ENCODE data around the gene C11orf52.
A peak's percentile ranks its signal among the peaks of the same experiment; 100 is the strongest.
"Not testable (repeated sequence)": the region's sequence is repeated elsewhere in the genome, so short reads cannot be mapped to it uniquely, and the experiment has no call there.

C11orf52 gene

DNA sequence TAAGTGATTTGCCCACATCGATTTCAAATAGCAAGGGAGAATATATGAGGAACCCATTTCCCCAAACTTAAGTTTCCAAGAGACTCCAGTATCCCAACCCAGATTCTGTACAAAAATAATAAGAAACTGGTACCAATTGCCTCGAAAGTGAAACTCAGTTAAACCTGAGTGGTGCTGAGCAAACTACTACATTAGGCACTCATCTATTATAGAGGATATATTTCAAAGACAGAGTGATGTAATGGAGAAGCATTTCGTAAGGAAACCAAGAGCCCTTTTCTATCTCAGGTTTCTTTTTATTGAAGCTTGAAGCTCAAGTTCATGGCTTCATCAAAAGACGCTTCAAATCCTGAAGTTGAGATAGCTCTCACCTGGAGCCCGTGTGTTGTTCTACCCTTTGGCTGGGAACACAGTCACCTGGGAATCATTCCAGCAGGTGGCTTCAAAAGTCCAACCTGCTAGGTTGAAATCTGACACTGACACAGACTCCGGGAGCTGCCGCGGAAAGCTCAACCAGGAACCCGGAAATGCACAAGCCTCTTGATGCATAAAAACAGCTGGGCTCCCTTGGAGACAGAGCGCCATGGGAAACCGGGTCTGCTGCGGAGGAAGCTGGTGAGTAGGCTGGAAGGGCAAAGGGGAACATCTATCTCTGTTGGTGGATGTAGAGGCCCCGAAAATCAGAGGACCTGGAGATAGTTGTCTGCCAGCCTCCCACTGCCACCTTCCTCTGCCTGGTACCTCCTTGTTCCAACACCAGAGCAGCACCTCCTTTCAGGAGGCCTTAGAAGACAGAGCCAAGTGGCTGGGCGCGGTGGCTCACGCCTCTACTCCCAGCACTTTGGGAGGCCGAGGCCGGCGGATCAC lies at the start of gene C11orf52:
TSS of gene C11orf52 (plus strand) at position 524 of the 867 bp plus-strand sequence. CDS start at position 584, 60 bp downstream.
- no peak for DNase-seq

- no peak for DNase-seq
Observed at GRCh38 chr11:111870113-111870512, 48.6 kb upstream of the C11orf52 start.

DNA sequence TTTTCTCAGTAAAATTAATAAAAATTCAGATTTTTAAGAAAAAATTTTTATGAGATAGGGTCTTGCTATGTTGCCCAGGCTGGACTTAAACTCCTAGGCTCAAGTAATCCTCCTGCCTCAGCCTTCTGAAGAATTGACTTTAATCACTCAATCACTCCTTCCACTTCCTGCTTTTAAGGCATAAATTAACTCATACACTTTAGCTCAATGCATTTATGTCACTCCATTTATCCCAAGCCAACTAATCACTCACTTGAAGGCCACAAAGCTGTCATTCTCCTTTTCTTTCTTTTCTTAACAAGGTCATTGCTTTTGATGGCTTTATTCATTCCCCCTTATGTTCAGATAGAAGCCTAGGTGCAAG lies 48.2 kb upstream of the C11orf52 start:
- DNase-seq: no peak

GRCh38 chr11:111870886-111871692 lies 47.6 kb upstream of the C11orf52 start, which contains the start of gene ALG9:
TSS of gene ALG9 (minus strand) at chr11:111871581. CDS start at chr11:111871482, 99 bp downstream.
- DNase-seq: peak; percentile 52

- DNase-seq: no peak
Observed at GRCh38 chr11:111871693-111872161, 47.0 kb upstream of the C11orf52 start.

DNA sequence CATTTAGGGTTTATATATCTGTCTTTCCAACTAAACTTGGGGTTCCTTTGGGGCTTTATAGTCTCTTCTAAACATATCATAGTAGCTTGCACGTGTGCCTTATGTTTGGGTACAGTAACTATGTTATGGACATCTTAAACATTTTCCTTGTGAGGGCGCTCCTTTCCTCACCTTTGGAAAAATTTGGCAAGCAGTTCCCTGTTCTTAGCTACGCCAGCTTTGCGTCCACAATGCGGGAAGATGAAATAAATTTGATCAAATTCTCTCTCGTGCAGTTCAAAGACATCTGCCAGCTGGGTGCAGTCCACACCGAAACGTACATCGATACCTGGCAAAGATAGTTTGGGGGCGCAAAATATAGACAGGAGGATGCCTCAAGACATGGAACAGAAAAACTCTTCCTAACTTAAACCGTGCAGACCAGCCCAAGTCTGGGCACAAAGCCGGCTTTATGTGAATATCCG lies 40.3 kb upstream of the C11orf52 start:
- peak; percentile 57 for DNase-seq

DNA sequence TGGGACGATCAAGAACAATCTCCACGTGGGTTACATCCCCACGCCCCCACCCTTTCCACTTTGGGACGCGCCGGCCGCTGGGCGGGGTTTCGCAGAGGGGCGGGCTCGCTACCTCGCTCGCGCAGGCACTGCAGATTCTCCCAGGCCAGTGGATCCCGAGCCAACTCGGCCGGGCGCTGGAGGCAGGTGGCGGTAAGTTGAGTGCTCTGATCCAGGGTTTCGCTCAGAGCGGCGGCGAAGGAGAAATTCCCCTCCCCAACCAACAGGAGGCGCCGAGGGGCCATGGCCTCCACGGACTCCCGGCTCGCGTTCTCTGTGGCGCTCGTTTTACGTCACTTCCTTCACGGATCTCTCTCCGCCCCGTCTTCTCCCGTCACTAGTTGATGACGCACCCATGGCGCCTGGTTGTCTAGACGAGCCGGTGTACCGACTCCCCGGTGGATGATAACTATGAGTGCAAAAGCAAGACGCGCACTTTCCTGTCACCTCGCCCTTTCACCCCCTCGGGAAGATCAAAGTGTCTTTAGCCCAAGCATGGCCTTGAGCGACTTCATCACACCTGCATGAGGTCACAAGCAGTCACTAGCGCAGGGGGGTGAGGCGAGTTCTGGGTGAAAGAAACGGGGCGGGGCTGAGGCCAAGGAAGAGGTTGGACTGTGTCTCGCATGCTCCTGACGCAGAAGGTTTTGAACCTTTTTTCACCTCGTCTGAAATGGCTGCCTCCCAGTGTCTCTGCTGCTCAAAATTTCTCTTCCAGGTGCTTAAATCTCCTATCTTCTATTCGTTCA lies 39.7 kb upstream of the C11orf52 start, which contains the start of the genes CFAP68 and FDXACB1:
TSS of gene CFAP68 (plus strand) at position 693 of the 788 bp plus-strand sequence. CDS start at position 713, 20 bp downstream.
TSS of gene FDXACB1 (minus strand) at position 317 of the 788 bp plus-strand sequence. CDS start at position 284, 33 bp downstream.
- peak; percentile 89 for DNase-seq

GRCh38 chr11:111879637-111879960 lies 39.1 kb upstream of the C11orf52 start:
- no peak for DNase-seq

DNA sequence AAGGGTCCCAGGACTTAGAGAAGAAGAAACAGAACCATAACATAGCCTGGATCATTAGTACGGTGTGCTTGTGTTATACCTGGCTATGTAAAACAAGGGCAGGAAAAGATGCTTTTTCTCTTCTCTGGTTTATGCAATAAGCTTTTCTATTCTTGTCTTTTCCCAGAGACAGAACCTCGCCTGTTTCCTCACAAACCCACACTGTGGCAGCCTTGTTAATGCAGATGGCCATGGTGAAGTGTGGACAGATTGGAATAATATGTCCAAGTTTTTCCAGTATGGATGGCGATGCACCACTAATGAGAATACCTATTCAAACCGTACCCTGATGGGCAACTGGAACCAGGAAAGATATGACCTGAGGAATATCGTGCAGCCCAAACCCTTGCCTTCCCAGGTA lies 36.5 kb upstream of the C11orf52 start:
- DNase-seq: no peak

- DNase-seq: not testable (repeated sequence)
Observed at GRCh38 chr11:111885053-111885452, 33.7 kb upstream of the C11orf52 start.

GRCh38 chr11:111886032-111886431 lies 32.7 kb upstream of the C11orf52 start:
- DNase-seq: no peak

DNA sequence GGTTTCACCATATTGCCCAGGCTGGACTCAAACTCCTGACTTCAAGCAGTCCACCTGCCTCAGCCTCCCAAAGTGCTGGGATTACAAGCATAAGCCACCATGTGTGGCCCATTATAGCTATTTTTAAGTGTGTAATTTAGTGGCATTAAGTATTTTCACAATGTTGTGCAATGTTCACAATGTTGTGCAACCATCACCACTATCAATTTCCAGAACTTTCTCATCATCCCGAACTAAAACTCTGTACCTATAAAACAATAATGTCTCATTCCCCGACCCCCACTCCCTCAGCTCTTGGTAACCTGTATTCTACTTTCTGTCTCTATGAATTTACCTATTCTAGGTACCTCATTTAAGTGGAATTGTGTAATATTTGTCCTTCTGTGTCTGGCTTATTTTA lies 31.9 kb upstream of the C11orf52 start:
- no peak for DNase-seq

- DNase-seq: no peak
Observed at GRCh38 chr11:111905411-111905810, 13.3 kb upstream of the C11orf52 start.

DNA sequence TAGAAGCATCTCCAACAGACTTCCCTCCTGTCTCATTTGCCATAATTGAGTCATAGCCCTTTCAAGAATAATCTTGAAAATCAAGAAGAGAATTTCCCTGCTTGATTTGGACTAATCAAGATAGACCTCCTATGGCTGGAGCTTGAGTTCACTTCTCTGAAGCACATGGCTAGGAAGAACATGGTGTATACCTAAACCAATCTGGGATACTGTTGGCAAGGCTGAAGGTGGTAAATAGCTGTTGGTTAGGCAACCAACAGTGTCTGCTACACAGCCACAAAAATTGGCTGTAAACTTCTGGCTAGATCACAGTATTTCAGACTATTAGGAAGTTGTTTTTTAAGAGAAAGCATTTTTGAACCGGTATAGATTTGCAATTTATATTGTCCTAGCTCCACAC lies 12.0 kb upstream of the C11orf52 start:
- DNase-seq: no peak

GRCh38 chr11:111908639-111909305 lies 9.9 kb upstream of the C11orf52 start:
- DNase-seq: no peak

DNA sequence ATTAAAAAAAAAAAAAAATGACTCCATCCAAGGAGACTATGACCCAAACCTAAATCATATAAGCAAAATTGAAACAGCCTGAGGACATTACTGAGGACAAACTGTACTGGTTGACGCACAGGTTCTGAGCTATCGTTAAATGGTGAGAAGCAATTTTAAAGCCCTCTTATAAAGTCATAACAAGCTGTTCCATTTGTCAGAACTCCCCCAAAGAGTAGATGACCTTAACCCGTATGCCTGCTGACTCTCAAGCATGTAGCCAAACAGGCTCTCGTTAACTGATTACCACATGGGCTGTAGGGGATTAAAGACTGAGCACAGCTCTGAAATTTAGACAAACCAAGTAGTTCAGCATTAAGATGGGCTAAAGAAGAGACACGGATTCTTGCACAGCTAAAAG lies 9.3 kb upstream of the C11orf52 start:
- no peak for DNase-seq

DNA sequence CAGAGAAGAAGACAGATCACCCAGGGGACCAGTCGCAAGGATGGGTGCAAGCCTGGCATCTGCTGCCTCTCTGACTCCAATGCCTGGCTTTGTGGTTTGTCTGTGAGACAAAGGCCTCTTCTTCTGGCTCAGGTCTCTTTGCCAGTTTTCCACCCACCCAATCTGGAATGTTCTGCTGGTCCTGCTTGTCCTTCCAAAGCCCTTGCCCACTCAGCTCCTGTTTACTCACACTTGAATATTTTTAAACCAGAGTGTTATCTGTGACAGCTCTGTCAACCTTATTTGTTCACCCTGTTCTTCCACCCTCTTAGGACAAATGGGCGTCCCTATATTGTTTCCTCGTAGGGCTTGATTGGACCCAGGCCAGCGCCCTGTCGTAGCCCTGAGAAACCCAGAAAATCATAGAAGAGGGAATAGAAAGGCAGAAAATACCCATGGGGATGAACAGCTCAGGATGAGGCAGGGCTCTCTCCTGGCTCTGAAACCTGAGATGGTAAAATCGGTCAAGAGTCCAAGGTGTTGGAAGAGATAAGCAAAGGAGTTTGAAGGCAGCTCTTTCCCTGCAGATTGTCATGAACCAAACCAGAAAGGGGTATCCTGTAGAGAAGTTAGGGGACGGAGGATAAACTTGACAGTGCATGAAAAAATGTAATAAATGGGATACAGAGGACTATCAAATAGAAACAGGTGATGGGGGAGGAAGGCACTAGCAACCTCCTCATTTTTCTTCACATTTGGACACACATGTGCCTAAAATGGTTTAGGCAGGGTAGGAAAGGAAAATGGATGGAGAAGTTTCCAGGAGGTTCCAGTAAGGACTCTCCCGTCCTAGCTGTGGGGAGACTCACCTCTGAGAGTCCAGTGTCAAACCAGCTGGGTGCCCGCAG lies 7.8 kb upstream of the C11orf52 start:
- no peak for DNase-seq

DNA sequence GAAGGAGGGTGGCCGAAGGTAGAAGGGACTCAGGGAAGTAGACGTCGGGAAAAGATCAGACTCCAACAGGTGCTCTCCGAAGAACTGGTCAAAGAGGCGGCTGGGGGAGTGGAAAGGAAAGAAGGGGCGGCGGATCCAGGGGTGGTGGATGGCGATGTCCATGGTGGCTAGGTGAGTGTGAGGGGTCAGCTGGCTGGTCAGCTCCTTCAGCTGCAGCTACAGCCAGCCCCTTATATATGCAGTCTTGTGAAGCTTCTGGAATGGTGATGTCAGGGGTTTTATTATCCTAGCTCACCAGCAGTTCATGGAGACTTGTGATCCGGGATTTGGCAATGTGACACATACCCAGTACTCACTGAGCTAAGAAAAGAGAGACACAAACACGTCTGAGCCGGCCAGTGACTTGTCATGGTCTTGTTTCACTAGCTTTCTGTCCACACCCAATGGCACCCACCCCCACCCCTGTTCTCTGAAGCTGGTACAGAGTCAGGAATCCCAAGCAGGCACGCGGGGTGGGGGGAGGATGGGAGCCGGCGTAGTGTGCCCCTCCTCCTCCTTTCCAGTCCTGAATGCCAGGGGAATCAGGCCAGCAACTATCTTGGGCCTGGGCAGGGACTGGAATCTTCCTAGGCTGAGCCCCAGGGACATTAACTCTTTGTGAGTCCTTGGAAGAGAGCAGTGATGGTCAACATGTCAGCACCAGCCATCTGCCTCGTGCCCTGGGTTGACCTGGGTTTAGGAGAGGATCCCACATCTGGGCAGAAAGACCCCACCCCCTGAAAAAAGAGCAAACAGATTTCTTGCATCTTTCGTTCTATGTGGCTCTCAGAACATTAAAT lies 6.9 kb upstream of the C11orf52 start, which contains the start of gene CRYAB:
TSS of gene CRYAB (minus strand) at position 208 of the 839 bp plus-strand sequence. CDS start at position 162, 46 bp downstream.
- DNase-seq: no peak

- DNase-seq: no peak
Observed at GRCh38 chr11:111912535-111912934, 6.2 kb upstream of the C11orf52 start, which contains the start of gene HSPB2. TSS of gene HSPB2 (plus strand) at chr11:111912734. CDS start at chr11:111912830, 96 bp downstream.
